Lower leg skin (tissue), 3 donors: ENCODE data around the gene EPHB2.

Experiments used
- CTCF ChIP-seq, 3 donors: fragments of 450-650 bp; IDR thresholded peaks; one replicate each; pipeline ENCODE4 v1.5.1; 2016; ENCODE audit warnings: antibody characterized with exemption in 3 of 3, mild to moderate bottlenecking in 3 of 3, moderate library complexity in 2 of 3
- POLR2A ChIP-seq, 2 donors: fragments of 450-650 bp; IDR thresholded peaks; one replicate each; pipeline ENCODE4 v1.6.1; 2016 to 2017; ENCODE audit warnings: antibody characterized with exemption in 2 of 2, mild to moderate bottlenecking in 1 of 2, moderate library complexity in 1 of 2

GRCh38 chr1:22670352-22670975 lies 40.2 kb upstream of the EPHB2 start:
- TF ChIP-seq CTCF (IDR thresholded peaks at IDR 0.05): no peak
- no peak for TF ChIP-seq POLR2A (IDR thresholded peaks at IDR 0.05)
